ENCODE results near the gene CGB5.
"Not testable (repeated sequence)": the region's sequence is repeated elsewhere in the genome, so short reads cannot be mapped to it uniquely, and the experiment has no call there.

DNA sequence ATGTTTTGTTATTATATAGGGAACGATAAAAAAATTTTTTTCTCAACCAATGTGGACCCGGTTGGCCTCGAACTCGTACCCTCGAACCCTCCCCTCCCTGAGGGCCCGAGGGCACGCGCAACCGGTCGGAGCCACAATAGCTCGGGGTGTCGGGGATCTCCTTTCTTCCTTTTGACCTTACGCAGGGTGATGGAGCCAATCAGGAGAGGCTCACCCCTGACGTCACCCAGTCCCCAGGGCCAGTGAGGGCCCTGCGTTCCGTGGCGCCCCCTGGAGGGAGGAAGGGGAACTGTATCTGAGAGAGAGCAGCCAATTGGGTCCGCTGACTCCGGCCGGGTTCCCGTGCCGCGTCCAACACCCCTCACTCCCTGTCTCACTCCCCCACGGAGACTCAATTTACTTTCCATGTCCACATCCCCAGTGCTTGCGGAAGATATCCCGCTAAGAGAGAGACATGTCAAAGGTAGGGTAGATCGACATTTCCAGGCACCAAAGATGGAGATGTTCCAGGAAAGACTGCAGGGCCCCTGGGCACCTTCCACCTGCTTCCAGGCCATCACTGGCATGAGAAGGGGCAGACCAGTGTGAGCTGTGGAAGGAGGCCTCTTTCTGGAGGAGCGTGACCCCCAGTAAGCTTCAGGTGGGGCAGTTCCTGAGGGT lies 11.9 kb upstream of the CGB5 start, which contains the start of gene CGB2:
- TF ChIP-seq CTCF (IDR thresholded peaks at IDR 0.05; ENCODE audit: insufficient read depth, low read length); POLR2AphosphoS5 (IDR thresholded peaks at IDR 0.05; ENCODE audit: low read depth); GABPA (IDR thresholded peaks at IDR 0.05; ENCODE audit: low read depth): not testable (repeated sequence)
- TF ChIP-seq, protein P1, sequence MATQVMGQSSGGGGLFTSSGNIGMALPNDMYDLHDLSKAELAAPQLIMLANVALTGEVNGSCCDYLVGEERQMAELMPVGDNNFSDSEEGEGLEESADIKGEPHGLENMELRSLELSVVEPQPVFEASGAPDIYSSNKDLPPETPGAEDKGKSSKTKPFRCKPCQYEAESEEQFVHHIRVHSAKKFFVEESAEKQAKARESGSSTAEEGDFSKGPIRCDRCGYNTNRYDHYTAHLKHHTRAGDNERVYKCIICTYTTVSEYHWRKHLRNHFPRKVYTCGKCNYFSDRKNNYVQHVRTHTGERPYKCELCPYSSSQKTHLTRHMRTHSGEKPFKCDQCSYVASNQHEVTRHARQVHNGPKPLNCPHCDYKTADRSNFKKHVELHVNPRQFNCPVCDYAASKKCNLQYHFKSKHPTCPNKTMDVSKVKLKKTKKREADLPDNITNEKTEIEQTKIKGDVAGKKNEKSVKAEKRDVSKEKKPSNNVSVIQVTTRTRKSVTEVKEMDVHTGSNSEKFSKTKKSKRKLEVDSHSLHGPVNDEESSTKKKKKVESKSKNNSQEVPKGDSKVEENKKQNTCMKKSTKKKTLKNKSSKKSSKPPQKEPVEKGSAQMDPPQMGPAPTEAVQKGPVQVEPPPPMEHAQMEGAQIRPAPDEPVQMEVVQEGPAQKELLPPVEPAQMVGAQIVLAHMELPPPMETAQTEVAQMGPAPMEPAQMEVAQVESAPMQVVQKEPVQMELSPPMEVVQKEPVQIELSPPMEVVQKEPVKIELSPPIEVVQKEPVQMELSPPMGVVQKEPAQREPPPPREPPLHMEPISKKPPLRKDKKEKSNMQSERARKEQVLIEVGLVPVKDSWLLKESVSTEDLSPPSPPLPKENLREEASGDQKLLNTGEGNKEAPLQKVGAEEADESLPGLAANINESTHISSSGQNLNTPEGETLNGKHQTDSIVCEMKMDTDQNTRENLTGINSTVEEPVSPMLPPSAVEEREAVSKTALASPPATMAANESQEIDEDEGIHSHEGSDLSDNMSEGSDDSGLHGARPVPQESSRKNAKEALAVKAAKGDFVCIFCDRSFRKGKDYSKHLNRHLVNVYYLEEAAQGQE (IDR thresholded peaks at IDR 0.05; ENCODE audit: insufficient replicate concordance, low read depth) = not testable (repeated sequence)
